DMS79 (cell line): Measurements from ENCODE around the gene GDPD5.

Experiments
- DNase-seq: peaks from one replicate; lab custom pipeline; 2025; lab: John Stamatoyannopoulos, UW

The GDPD5 gene

GRCh38 chr11:75534259-75535069 lies 8.7 kb upstream of the GDPD5 start:
- no peak for DNase-seq

- DNase-seq = no peak
These were observed 8.1 kb upstream of the GDPD5 start for GRCh38 chr11:75533896-75534258.

GRCh38 chr11:75532200-75533048 lies 6.7 kb upstream of the GDPD5 start:
- peak; percentile 70 for DNase-seq

GRCh38 chr11:75531325-75531724 lies 5.6 kb upstream of the GDPD5 start:
- DNase-seq = no peak

- DNase-seq = no peak
These were observed 4.8 kb upstream of the GDPD5 start for GRCh38 chr11:75530577-75530976.

GRCh38 chr11:75527938-75528735 lies 2.4 kb upstream of the GDPD5 start:
- no peak for DNase-seq

- DNase-seq = no peak
These were observed 1.4 kb upstream of the GDPD5 start for GRCh38 chr11:75527130-75527529.

GRCh38 chr11:75526192-75526541 lies 426 bp upstream of the GDPD5 start:
- DNase-seq = no peak

GRCh38 chr11:75524665-75525432 lies 892 bp downstream of the GDPD5 start:
- peak; percentile 36 for DNase-seq

- DNase-seq = no peak
These were observed 1.7 kb downstream of the GDPD5 start for GRCh38 chr11:75523811-75524664.

GRCh38 chr11:75523189-75523588 lies 2.6 kb downstream of the GDPD5 start:
- peak; percentile 46 for DNase-seq

GRCh38 chr11:75522286-75523044 lies 3.3 kb downstream of the GDPD5 start:
- DNase-seq = no peak

GRCh38 chr11:75520688-75521087 lies 5.1 kb downstream of the GDPD5 start:
- no peak for DNase-seq

GRCh38 chr11:75518771-75519653 lies 6.7 kb downstream of the GDPD5 start:
- DNase-seq = no peak

GRCh38 chr11:75518204-75518549 lies 7.6 kb downstream of the GDPD5 start:
- DNase-seq = no peak

- DNase-seq = no peak
These were observed 8.9 kb downstream of the GDPD5 start for GRCh38 chr11:75516886-75517285.

GRCh38 chr11:75516140-75516539 lies 9.6 kb downstream of the GDPD5 start:
- no peak for DNase-seq

- DNase-seq = no peak
These were observed 11.1 kb downstream of the GDPD5 start for GRCh38 chr11:75514596-75514995.

- DNase-seq = no peak
These were observed 12.5 kb downstream of the GDPD5 start for GRCh38 chr11:75513250-75513649.
